AG09309 (cell line): ENCODE data around the gene FAM219B.

ENCODE experiments used
- DNase-seq: peaks from one replicate; pipeline ENCODE4 v3.0.0-alpha.2; 2010; ENCODE audit warnings: low read depth
- H3K4me3 ChIP-seq: 2 replicates; pipeline ENCODE4 v1.5.1; 2011; ENCODE audit warnings: mild to moderate bottlenecking, low read depth, low read length, moderate library complexity; ENCODE audit not compliant: control insufficient read depth
- TF ChIP-seq, protein P1 (sequence below): IDR thresholded peaks from 2 replicates; pipeline ENCODE4 v1.5.1; 2011; ENCODE audit warnings: mild to moderate bottlenecking, low read depth, low read length, inconsistent platforms; ENCODE audit not compliant: insufficient read depth, control insufficient read depth; ENCODE audit errors: missing control alignments

The FAM219B gene

DNA sequence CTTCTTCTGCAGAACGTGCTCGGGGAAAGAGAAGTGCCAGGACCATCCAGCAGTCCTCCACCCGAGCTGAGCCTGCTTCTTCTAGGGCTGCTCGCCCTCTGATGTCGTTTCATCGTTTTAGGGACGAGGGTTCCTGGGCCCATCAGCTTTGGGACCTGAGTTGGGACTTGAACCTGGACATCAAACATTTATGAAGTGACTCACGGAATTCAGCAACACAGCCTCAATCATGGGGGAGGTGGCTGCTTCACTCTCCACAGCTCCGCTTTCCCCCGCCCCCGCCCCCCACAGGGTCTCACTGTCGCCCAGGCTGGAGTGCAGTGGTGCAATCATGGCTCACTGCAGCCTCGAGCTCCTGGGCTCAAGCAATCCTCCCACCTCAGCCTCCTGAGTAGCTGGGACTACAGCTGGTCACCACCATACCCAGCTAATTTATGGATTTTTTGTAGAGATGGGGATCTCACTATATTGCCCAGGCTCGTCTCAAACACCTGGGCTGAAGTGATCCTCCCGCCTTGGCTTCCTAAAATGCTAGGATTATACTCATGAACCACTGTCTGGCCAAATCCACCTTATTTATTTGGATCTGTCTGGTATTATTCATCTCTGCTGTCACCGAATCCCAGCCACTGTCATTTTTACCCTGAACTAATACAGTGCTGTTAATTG is 32.8 kb downstream of the FAM219B start:
- peak overlapping the region; percentile 91 for H3K4me3 ChIP-seq
- DNase-seq = no peak
- TF ChIP-seq, protein P1, sequence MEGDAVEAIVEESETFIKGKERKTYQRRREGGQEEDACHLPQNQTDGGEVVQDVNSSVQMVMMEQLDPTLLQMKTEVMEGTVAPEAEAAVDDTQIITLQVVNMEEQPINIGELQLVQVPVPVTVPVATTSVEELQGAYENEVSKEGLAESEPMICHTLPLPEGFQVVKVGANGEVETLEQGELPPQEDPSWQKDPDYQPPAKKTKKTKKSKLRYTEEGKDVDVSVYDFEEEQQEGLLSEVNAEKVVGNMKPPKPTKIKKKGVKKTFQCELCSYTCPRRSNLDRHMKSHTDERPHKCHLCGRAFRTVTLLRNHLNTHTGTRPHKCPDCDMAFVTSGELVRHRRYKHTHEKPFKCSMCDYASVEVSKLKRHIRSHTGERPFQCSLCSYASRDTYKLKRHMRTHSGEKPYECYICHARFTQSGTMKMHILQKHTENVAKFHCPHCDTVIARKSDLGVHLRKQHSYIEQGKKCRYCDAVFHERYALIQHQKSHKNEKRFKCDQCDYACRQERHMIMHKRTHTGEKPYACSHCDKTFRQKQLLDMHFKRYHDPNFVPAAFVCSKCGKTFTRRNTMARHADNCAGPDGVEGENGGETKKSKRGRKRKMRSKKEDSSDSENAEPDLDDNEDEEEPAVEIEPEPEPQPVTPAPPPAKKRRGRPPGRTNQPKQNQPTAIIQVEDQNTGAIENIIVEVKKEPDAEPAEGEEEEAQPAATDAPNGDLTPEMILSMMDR = no peak

DNA sequence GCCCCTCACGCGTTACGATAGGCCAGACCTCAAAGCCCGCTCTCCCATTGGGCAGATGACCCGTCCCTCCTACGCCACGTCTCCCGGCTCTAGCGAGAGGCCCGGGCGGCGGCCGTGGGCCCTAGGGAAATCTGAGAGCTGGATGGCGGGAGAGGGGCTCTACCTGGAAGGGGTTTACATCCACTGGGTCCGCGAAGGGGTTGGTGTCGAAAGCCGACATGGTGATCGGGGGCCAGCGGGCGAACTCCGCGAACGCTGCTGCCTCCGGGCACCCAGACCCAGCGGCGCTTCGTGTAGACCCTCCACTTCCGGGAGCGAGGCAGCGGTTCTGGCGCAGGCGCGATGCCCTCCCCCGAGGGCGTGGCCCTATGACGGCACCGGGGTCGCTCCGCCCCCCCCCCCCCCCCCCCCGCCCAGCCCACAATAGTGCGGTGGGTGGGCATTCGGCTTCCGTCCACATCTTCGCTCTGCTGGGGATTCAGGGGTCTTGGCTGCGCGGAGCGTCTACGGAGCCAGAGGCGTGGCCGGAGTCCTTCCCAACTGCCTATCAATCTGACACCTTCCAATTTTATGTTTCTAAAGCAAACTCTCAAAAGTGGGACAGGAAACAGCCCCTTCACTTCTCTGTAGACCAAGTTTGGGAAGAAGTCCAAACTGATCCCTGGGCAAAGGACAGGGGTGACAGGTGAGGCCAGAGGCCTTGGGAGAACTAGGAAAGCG is 33.5 kb downstream of the FAM219B start, which contains the start of gene SCAMP2:
SCAMP2 (minus strand) TSS at position 330 of the 720 bp plus-strand sequence; CDS start at position 220, 110 bp downstream.
- TF ChIP-seq, protein P1 = no peak
- peak; percentile 81 for DNase-seq
- H3K4me3 ChIP-seq = peak within 1 kb of the TSS; percentile 91

DNA sequence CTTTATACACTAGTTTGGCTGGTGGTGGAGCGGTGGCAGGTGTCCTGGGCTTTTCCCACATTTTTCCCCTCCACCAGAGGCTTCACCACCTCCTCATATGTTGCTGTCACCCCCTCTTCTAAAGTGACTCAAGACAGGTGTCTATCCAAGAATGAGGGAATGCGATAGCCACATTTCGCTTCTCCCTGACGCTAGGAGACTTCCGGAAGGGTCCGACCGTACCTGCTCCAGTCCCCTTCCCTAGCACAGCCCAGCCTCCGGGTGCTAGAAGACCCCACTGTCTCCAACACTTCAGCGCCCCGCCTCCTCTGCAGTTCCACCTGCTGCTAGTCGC is 34.0 kb downstream of the FAM219B start:
- TF ChIP-seq, protein P1 = no peak
- H3K4me3 ChIP-seq = peak overlapping the region; percentile 91
- DNase-seq = no peak

DNA sequence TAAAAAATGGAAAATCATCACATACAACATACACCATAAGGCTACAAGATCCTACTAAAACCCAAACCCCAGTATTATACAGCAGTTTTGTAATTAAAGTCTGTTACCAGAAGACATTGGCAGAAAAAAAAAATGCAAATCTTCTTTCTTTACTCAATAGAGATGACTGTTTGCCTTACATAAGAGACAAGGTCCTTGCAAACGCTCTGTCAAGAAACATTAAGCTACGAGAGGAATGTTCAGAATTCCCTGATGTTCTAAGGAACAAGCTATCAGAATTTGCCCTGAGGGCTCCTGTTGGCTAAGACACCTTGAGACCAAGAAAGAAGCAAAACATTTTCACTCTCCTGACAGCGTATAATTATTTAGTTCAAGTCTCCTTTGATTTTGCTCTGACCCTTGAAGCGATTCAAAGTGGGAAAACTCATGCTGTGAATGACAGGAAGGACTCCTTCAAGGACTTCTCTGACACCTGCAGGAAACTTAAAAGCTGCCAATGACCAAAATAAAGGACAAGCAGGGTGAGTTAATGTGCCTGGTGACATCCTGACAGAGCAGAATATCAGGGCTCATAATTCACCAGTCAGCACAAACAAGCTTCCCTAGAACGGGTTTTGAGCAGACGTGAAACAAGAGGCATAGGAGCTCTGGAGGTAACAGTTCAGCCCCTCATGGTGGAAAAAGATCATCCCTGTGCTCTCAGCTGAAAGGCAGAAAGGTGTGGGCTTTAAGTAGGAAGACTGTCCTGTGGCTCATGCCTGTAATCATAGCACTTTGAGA is 36.0 kb downstream of the FAM219B start:
- H3K4me3 ChIP-seq = no peak overlapping the region
- DNase-seq = no peak
- TF ChIP-seq, protein P1 = no peak

DNA sequence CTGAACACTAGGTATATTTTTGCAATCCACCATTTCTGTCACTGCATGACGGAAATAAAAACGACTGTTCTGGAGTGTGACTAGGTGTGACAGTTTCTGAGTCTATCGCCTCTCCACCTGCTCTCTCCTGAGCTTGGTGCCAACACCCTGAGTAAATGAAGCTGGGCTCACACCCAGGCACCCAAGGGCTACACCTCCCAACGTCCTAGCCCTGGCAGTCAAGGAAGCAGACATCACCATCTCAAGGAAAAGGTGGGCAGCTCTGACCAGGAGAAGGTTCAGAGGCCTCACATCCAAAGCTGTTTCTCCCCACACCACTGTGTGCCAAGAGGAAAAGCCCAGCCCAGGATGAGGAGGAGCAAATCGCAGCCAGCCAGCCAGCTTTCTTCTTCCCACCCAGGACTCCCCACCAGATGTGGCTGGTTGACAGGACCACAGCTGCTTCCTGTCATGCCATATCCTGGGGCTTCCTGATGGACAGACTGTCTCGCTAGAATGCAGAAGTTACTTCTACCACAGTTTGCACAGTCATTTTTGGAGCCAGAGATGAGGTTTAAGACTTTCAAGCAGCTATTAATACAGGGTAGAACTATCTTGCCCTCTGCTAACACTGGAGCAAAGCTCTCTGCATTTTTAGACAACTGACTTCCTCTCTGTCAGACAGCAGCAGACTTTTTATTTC is 36.8 kb downstream of the FAM219B start:
- no peak for DNase-seq
- H3K4me3 ChIP-seq = no peak overlapping the region
- TF ChIP-seq, protein P1 = no peak

DNA sequence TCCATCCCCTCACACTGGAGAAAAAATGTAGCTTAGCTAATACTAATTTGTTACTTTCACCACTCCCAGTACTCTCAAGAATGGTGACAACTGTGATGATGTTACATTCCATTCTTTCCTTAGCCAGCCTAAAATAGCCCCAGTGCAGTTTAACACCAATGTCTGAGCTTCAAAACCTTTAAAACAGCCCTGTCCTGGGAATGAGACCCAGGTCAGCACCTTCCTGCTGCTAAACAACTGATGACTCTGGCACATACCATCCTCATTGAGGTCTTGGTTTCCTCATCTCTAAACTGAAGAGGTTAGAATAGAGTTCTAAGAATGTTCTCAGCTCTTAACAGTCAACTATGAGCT is 37.3 kb downstream of the FAM219B start:
- TF ChIP-seq, protein P1 = no peak
- no peak overlapping the region for H3K4me3 ChIP-seq
- no peak for DNase-seq
